Loucy (cell line): ENCODE measurements around the gene RGS7BP.

Source experiments
- EZH2phosphoT487 ChIP-seq: fragments of 200-600 bp; IDR thresholded peaks from 2 replicates; pipeline ENCODE4 v1.6.1; 2018; ENCODE audit warnings: antibody characterized with exemption, mild to moderate bottlenecking, moderate library complexity, borderline replicate concordance
- TF ChIP-seq, protein P1 (sequence below): fragments of 200-600 bp; sonication (generic); conservative IDR thresholded peaks from 2 replicates; pipeline ENCODE4 v1.5.1; 2014; ENCODE audit warnings: mild to moderate bottlenecking, antibody characterized with exemption, low read length

- TF ChIP-seq, protein P1, sequence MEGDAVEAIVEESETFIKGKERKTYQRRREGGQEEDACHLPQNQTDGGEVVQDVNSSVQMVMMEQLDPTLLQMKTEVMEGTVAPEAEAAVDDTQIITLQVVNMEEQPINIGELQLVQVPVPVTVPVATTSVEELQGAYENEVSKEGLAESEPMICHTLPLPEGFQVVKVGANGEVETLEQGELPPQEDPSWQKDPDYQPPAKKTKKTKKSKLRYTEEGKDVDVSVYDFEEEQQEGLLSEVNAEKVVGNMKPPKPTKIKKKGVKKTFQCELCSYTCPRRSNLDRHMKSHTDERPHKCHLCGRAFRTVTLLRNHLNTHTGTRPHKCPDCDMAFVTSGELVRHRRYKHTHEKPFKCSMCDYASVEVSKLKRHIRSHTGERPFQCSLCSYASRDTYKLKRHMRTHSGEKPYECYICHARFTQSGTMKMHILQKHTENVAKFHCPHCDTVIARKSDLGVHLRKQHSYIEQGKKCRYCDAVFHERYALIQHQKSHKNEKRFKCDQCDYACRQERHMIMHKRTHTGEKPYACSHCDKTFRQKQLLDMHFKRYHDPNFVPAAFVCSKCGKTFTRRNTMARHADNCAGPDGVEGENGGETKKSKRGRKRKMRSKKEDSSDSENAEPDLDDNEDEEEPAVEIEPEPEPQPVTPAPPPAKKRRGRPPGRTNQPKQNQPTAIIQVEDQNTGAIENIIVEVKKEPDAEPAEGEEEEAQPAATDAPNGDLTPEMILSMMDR = no peak
- TF ChIP-seq EZH2phosphoT487 = no peak
Measured at GRCh38 chr5:64659289-64659688, 153.5 kb downstream of the RGS7BP start.
